Right forelimb (tissue), 1 donor: Measurements from ENCODE around the gene LCORL.
A peak's percentile ranks its signal among the peaks of the same experiment; 100 is the strongest.

Experiments used
- DNase-seq: peaks from one replicate; pipeline ENCODE4 v3.0.0-alpha.2; 2018

Gene LCORL

GRCh38 chr4:17846266-17846665 is 175.3 kb downstream of the LCORL start:
- DNase-seq: no peak

- no peak for DNase-seq
Measured at GRCh38 chr4:17823871-17824669, 197.5 kb downstream of the LCORL start.

- DNase-seq: no peak
Measured at GRCh38 chr4:17817027-17817426, 204.5 kb downstream of the LCORL start.

GRCh38 chr4:17816142-17816541 is 205.4 kb downstream of the LCORL start:
- DNase-seq: no peak

GRCh38 chr4:17814140-17814539 is 207.4 kb downstream of the LCORL start:
- no peak for DNase-seq

GRCh38 chr4:17812801-17813200 is 208.8 kb downstream of the LCORL start:
- no peak for DNase-seq

- DNase-seq: no peak
Measured at GRCh38 chr4:17812125-17812524, 209.4 kb downstream of the LCORL start.

- DNase-seq: no peak
Measured at GRCh38 chr4:17811078-17811603, 210.4 kb downstream of the LCORL start.

GRCh38 chr4:17810260-17811077 is 211.1 kb downstream of the LCORL start, which contains the start of the genes DCAF16 and NCAPG:
Gene DCAF16 (minus strand): TSS chr4:17810757. CDS start chr4:17804141, 6,616 bp downstream.
Gene NCAPG (plus strand): TSS chr4:17810979. CDS start chr4:17811078, 99 bp downstream.
- peak; percentile 99 for DNase-seq

GRCh38 chr4:17809667-17810066 is 211.9 kb downstream of the LCORL start:
- no peak for DNase-seq

GRCh38 chr4:17807446-17807845 is 214.1 kb downstream of the LCORL start:
- DNase-seq: no peak

GRCh38 chr4:17805580-17806155 is 215.9 kb downstream of the LCORL start:
- no peak for DNase-seq

- no peak for DNase-seq
Measured at GRCh38 chr4:17797808-17798207, 223.7 kb downstream of the LCORL start.

- DNase-seq: no peak
Measured at GRCh38 chr4:17794730-17795129, 226.8 kb downstream of the LCORL start.
